Suprapubic skin (tissue), 4 donors: ENCODE results near the gene RASA2.

Experiments
- POLR2A ChIP-seq, 2 donors: fragments of 450-650 bp; IDR thresholded peaks; one replicate each; pipeline ENCODE4 v1.6.1; 2017; ENCODE audit warnings: antibody characterized with exemption in 2 of 2, mild to moderate bottlenecking in 2 of 2, moderate library complexity in 2 of 2
- POLR2AphosphoS5 ChIP-seq, 3 donors: sonication (generic); formaldehyde crosslinking; IDR thresholded peaks; one replicate each; pipeline ENCODE4 v1.6.1; 2017; ENCODE audit warnings: antibody characterized with exemption in 3 of 3
- TF ChIP-seq, protein P1 (sequence below), 2 donors: fragments of 200-600 bp in 1 of 2; fragments of 450-650 bp in 1 of 2; sonication (generic) in 1 of 2; IDR thresholded peaks; one replicate each; pipeline ENCODE4 v1.5.1; 2016 to 2019; ENCODE audit warnings: antibody characterized with exemption in 2 of 2, mild to moderate bottlenecking in 1 of 2, moderate library complexity in 1 of 2

DNA sequence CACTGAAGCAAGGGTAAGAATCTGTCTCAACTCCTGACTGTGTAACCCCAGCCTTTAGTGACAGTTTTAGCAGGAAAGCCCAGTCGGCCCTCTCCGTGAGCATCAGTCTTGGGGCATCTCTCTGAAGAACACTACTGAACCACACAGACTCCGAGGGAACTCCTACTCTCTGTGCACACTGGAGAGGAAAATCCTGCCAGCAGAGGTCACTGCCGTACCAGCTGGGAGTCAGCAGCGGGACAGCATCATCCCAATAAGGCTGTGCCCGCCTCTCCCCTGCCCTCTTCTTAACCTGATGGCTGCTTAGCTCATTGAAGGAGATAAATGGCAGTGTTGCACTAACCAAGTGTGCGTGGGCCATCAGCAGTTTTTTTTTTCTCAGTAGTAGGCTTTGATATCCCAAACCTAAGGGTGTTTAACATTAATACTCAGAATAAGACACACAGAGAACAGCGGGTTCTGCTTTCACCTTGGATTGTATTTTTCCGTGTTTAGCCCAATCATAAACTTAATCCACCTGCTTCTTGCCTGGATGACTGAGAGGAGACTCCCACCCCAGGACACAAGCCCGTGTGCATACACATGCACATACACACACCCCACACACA is 26.6 kb upstream of the RASA2 start:
- no peak for TF ChIP-seq POLR2AphosphoS5 (IDR thresholded peaks at IDR 0.05)
- TF ChIP-seq, protein P1, sequence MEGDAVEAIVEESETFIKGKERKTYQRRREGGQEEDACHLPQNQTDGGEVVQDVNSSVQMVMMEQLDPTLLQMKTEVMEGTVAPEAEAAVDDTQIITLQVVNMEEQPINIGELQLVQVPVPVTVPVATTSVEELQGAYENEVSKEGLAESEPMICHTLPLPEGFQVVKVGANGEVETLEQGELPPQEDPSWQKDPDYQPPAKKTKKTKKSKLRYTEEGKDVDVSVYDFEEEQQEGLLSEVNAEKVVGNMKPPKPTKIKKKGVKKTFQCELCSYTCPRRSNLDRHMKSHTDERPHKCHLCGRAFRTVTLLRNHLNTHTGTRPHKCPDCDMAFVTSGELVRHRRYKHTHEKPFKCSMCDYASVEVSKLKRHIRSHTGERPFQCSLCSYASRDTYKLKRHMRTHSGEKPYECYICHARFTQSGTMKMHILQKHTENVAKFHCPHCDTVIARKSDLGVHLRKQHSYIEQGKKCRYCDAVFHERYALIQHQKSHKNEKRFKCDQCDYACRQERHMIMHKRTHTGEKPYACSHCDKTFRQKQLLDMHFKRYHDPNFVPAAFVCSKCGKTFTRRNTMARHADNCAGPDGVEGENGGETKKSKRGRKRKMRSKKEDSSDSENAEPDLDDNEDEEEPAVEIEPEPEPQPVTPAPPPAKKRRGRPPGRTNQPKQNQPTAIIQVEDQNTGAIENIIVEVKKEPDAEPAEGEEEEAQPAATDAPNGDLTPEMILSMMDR (IDR thresholded peaks at IDR 0.05): peak; percentile 74 to 82
- no peak for TF ChIP-seq POLR2A (IDR thresholded peaks at IDR 0.05)
